ENCODE measurements around the gene IPO9.

IPO9 gene

DNA sequence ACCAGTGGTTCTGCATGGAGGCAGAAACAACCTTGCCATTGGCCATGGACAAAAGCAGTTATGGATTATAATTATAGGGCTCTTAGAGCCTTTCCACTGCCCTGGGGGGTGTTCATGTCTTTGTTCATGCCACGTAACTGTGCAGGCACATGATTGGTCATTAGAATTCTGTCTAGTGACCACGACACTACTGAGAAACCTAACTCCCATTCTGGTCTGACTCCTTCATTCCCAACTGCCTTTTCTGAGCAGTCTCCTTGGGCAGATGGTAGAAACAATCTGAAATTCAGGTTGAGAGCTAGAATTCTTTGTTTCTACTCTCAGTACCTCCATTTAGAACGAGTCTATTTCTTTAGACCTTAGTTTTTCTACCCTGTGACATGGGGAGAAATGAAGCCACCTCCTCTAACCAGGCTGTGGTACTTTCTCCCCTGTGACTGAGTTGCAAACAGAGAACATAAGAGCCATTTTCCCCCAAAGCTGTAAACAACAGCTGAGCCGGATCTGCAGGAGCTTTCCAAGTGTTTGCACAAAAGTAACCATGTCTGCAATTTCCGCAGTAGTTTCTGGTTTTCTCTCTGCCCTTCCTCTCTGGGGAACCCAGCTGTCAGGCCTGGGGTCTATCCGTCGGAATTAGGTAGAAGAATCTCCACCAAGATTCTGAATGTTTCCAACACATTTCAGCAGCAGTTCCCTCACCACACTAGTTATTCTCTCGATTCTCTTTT lies 37.7 kb upstream of the IPO9 start:
- no peak for DNase-seq (ENCODE audit: low spot score)
- in situ Hi-C loops (cut with MboI; ENCODE audit: low sequenced_read_pairs, unreplicated experiment) = no loop called here
- TF ChIP-seq, protein P1, sequence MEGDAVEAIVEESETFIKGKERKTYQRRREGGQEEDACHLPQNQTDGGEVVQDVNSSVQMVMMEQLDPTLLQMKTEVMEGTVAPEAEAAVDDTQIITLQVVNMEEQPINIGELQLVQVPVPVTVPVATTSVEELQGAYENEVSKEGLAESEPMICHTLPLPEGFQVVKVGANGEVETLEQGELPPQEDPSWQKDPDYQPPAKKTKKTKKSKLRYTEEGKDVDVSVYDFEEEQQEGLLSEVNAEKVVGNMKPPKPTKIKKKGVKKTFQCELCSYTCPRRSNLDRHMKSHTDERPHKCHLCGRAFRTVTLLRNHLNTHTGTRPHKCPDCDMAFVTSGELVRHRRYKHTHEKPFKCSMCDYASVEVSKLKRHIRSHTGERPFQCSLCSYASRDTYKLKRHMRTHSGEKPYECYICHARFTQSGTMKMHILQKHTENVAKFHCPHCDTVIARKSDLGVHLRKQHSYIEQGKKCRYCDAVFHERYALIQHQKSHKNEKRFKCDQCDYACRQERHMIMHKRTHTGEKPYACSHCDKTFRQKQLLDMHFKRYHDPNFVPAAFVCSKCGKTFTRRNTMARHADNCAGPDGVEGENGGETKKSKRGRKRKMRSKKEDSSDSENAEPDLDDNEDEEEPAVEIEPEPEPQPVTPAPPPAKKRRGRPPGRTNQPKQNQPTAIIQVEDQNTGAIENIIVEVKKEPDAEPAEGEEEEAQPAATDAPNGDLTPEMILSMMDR (IDR thresholded peaks at IDR 0.05; ENCODE audit: borderline replicate concordance, control extremely low read depth, extremely low read depth, insufficient read depth, missing control alignments) = no peak

DNA sequence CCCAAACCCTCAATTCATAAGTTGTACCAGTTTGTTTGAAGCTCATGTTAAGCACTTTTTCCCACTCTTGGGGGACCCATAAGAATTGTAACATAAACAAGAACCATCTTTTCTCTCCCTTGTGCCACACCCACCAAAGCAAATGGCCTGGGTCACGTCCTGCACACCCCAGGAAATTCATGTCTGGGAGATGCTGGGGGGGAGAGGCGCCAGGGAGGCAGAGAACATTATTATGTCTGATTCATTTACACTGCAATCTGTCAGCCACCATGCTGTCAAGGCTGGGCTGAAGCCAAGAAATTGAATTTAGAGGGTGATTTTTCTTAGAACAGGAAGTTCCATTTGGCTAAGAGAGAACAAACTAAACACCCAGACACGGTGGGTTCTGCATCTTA lies 37.2 kb upstream of the IPO9 start:
- TF ChIP-seq, protein P1 (IDR thresholded peaks at IDR 0.05; ENCODE audit: borderline replicate concordance, control extremely low read depth, extremely low read depth, insufficient read depth, missing control alignments) = no peak

DNA sequence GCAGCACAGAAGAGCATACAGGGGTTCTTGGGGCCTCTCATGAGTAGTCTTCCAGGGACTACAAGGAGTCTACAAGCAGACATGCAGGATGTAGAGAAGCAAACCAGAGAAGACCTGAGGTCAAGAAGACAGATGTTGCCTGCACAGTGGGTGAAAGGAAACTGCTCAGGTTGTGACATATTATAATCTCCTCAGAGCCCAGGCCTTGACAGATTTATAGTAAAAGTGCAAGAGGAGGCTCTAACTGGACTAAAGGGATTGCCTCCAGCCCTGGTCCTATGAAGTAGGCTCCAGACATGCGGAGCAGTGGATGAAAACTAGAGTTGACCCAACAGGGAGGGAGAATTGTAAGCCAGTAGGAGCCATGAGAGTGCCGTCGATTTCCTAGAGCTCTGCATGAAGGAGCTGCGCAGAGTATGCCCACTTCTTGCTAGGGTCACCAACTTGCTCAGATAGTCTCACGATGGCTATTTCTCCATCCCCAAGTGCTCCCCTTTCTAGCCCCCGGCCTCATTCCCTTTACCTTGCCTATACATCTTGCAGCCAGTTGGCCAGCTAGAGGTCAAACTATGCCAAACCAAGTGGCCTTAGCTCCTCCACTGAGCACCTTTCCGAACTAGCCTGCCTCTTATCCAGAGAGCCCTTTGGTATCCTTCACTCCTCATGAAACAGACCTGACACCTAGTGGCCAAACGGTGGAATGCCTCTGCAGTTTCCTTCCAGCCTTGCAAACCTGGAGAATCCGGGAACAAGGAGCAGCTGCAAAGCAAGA lies 36.2 kb upstream of the IPO9 start:
- TF ChIP-seq, protein P1 (IDR thresholded peaks at IDR 0.05; ENCODE audit: borderline replicate concordance, control extremely low read depth, extremely low read depth, insufficient read depth, missing control alignments) = peak; percentile 91
- DNase-seq (ENCODE audit: low spot score) = peak; percentile 82
- in situ Hi-C loops (cut with MboI; ENCODE audit: low sequenced_read_pairs, unreplicated experiment) = no loop called here

More for the DNA sequence above, 37.2 kb upstream of the IPO9 start:
- in situ Hi-C loops (cut with MboI; ENCODE audit: low sequenced_read_pairs, unreplicated experiment) = no loop called here
- no peak for DNase-seq (ENCODE audit: low spot score)

DNA sequence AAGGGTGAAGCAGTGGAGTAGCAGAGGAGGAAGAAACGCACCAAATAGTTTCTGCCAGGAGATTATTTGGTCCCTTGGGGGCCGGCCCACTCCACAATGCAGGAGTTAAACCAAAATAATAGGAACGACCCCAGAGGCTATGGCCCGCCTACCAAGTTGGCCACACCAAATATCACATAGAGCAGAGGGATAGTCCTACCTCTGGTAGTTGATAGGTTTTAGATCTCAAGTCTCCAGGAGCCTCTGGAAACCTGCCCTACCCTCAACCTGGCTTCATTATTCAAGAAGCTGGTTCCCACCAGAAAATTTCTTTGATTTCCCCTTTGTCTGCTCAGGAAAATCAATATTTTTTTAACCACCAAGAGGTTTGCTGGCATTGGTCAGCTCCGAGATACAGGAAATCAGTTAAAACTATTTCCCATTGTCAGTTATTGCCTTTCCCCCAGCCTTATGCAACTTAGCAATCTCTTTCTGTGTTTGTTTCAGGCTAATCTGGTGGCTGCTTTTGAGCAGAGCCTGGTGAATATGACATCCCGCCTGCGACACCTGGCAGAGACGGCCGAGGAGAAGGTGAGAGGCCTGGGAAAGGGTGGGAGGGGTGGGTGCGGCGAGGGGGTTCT lies 35.5 kb upstream of the IPO9 start:
- in situ Hi-C loops (cut with MboI; ENCODE audit: low sequenced_read_pairs, unreplicated experiment) = no loop called here
- TF ChIP-seq, protein P1 (IDR thresholded peaks at IDR 0.05; ENCODE audit: borderline replicate concordance, control extremely low read depth, extremely low read depth, insufficient read depth, missing control alignments) = no peak
- DNase-seq (ENCODE audit: low spot score) = no peak

DNA sequence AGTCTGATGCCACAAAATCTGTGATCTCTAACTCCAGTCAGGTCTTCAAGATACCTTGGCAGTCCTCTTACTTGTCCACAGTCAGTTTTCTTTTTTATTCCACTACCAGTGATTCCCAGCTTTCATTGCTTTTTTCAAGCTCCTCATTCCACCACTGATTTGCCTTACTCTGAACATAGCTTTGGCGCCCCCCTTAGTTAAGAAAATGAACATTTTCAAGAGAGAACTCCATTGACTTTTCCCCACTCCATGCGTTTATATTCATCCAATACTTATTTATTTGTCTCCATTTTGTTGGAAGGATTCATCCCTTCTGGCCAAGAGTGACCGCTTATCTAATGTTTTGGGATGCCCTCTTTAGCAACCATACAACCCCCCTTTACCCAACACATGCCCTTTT lies 33.9 kb upstream of the IPO9 start:
- in situ Hi-C loops (cut with MboI; ENCODE audit: low sequenced_read_pairs, unreplicated experiment) = no loop called here
- TF ChIP-seq, protein P1 (IDR thresholded peaks at IDR 0.05; ENCODE audit: borderline replicate concordance, control extremely low read depth, extremely low read depth, insufficient read depth, missing control alignments) = peak; percentile 16
- DNase-seq (ENCODE audit: low spot score) = no peak

DNA sequence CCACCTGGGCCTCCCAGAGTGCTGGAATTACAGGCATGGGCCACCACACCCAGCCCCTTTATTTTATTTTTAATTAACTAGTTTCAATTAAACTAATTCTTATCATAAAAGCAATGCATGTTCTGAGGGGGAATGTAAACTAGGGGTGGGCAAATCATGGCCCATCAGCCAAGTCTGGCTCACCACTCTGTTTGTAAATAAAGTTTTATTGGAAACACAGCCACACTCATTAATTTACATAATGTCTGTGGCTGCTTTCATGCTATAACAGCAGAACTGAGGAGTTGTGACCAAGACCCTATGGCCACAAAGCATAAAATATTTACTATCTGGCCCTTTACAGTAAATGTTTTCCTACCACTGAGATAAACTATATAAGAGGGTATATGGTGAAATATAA lies 28.7 kb upstream of the IPO9 start:
- DNase-seq (ENCODE audit: low spot score) = no peak
- TF ChIP-seq, protein P1 (IDR thresholded peaks at IDR 0.05; ENCODE audit: borderline replicate concordance, control extremely low read depth, extremely low read depth, insufficient read depth, missing control alignments) = no peak
- in situ Hi-C loops (cut with MboI; ENCODE audit: low sequenced_read_pairs, unreplicated experiment) = no loop called here
